ENCODE results near the gene KLHL9.
A peak's percentile ranks its signal among the peaks of the same experiment; 100 is the strongest.

Gene KLHL9

GRCh38 chr9:21331676-21332402 lies 3.4 kb downstream of the KLHL9 start:
- no peak for TF ChIP-seq EGR1 (IDR thresholded peaks at IDR 0.05)
- no peak for TF ChIP-seq USF1 (IDR thresholded peaks at IDR 0.05)
- TF ChIP-seq YY1 (IDR thresholded peaks at IDR 0.05; ENCODE audit: low read depth) = no peak
- TF ChIP-seq TCF12 (IDR thresholded peaks at IDR 0.05; ENCODE audit: low read depth) = no peak
- TF ChIP-seq, protein P1, sequence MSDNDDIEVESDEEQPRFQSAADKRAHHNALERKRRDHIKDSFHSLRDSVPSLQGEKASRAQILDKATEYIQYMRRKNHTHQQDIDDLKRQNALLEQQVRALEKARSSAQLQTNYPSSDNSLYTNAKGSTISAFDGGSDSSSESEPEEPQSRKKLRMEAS (IDR thresholded peaks at IDR 0.05) = no peak
- TF ChIP-seq TEAD4 (IDR thresholded peaks at IDR 0.05) = no peak

DNA sequence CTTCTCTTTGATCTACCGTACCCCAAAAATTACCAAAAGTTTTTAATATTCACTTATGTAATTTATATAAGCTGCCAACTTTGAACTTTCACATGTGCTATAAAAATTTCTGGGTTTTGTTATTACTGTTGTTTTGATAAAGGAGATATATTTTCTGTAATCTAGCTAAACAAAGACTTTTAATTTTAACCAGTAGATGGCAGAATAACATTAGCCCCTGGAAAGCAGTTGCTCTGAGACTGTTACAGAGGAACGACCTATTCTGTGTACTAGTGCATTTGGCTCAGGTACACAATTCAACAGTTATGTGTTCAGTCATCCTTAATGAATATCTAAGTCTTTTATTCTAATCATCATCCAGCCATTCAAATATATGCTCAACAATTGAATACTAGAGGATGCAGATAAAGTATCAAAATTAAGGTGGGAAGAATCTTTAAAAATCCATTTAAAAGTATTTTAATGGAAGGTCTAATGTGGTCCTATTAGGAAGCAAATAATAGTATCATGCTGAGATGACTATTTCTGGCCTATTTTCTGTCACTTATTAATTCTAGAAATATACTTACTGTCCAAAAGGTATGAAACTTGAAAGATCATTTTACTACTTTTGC lies 8.6 kb downstream of the KLHL9 start:
- TF ChIP-seq RAD21 (IDR thresholded peaks at IDR 0.05; ENCODE audit: low read depth) (peak; percentile 57), YY1 (IDR thresholded peaks at IDR 0.05; ENCODE audit: low read depth) (no peak)

GRCh38 chr9:21324047-21324446 lies 11.2 kb downstream of the KLHL9 start:
- TF ChIP-seq TAF1 (IDR thresholded peaks at IDR 0.05; ENCODE audit: low read depth) (no peak), USF1 (IDR thresholded peaks at IDR 0.05) (no peak), CEBPB (IDR thresholded peaks at IDR 0.05) (no peak), TEAD4 (IDR thresholded peaks at IDR 0.05) (no peak)

GRCh38 chr9:21322911-21323461 lies 12.2 kb downstream of the KLHL9 start:
- TF ChIP-seq CREB1 (IDR thresholded peaks at IDR 0.05; ENCODE audit: low read depth) = no peak
- TF ChIP-seq, protein P1 (IDR thresholded peaks at IDR 0.05) = no peak
- no peak for TF ChIP-seq RAD21 (IDR thresholded peaks at IDR 0.05; ENCODE audit: low read depth)
- TF ChIP-seq ZBTB7A (IDR thresholded peaks at IDR 0.05; ENCODE audit: low read depth) = no peak
- TF ChIP-seq FOXM1 (IDR thresholded peaks at IDR 0.05; ENCODE audit: borderline replicate concordance, low read depth) = no peak
- TF ChIP-seq TEAD4 (IDR thresholded peaks at IDR 0.05) = no peak
- TF ChIP-seq USF1 (IDR thresholded peaks at IDR 0.05) = no peak
- no peak for TF ChIP-seq TCF12 (IDR thresholded peaks at IDR 0.05; ENCODE audit: low read depth)
- TF ChIP-seq EP300 (IDR thresholded peaks at IDR 0.05; ENCODE audit: borderline replicate concordance) = no peak
- no peak for TF ChIP-seq REST (IDR thresholded peaks at IDR 0.05; ENCODE audit: low read depth)
- no peak for TF ChIP-seq EGR1 (IDR thresholded peaks at IDR 0.05)
- TF ChIP-seq NFIC (IDR thresholded peaks at IDR 0.05) = no peak
- no peak for TF ChIP-seq CEBPB (IDR thresholded peaks at IDR 0.05)
- no peak for TF ChIP-seq YY1 (IDR thresholded peaks at IDR 0.05; ENCODE audit: low read depth)

DNA sequence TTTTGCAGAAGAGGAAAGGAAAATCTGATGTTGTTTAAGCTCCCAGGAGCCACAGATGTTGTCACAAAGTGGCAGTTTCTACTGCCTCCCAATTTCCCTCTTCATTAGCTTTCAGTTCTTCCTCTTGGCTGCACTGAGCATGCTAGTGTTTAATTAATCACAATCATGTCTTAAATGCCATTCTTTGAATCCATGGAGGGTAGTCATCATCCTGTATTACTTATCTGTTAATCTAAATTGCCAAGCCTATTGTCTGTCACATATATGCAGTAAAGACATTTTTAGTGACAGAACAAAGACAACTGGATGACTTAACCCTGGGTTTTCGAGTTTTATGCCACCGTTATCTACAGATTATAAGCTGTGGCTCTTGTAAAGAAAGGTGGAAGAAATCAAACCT lies 14.7 kb downstream of the KLHL9 start:
- TF ChIP-seq CREB1 (IDR thresholded peaks at IDR 0.05; ENCODE audit: low read depth) = no peak
- TF ChIP-seq TEAD4 (IDR thresholded peaks at IDR 0.05) = no peak
- no peak for TF ChIP-seq USF1 (IDR thresholded peaks at IDR 0.05)

DNA sequence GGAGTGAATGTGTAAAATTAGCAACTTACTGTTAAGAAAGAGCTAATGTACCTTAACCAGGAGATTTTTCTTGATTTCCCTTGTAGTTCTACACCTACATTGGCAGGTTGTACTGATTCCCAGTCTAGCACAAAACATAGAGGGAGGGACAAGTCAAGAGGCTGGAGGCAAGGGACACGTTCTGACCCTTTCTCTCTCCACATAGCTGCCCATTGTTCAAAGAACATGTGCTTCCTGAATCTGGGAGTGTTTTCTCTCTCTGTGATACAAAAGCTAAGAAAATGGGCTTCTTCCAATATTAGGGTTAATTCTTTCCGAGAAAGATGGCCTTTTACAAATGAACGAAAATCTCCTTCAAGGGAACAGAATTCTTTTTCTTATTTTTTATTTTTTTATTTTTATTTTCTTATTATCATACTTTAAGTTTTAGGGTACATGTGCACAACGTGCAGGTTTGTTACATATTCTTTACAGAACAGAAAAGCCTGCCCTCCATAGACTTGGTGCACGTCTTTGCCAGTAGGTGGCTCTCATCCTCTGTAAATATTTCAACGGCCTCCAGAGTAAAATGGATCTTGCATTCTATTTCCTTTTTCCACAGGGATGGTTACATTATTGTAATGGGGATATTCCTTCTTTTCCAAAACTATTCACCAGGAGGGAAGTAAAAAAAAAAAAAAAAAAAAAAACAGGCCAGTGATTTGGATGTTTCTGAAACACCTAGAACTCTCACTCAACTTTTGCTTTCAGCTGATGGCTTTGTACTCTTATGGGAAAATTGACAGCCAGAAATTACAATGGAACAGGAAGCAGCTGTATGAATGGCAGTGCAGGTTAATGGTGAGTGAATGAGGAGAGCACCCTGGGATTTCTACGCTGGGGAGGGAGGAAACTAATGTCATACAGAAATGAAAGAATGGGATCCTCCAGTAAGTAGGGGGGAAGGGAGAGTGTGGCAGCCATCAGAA lies 17.0 kb downstream of the KLHL9 start:
- TF ChIP-seq NFIC (IDR thresholded peaks at IDR 0.05) = no peak
- TF ChIP-seq EGR1 (IDR thresholded peaks at IDR 0.05) = no peak
- TF ChIP-seq FOXM1 (IDR thresholded peaks at IDR 0.05; ENCODE audit: borderline replicate concordance, low read depth) = no peak
- TF ChIP-seq USF1 (IDR thresholded peaks at IDR 0.05) = no peak
- TF ChIP-seq YY1 (IDR thresholded peaks at IDR 0.05; ENCODE audit: low read depth) = no peak
- TF ChIP-seq RAD21 (IDR thresholded peaks at IDR 0.05; ENCODE audit: low read depth) = peak; percentile 66

Measured in Ishikawa (cell line).